Suprapubic skin (tissue), 4 donors: ENCODE measurements around the gene ACE.

Experiments used
- POLR2A ChIP-seq, 2 donors: fragments of 450-650 bp; IDR thresholded peaks; one replicate each; pipeline ENCODE4 v1.6.1; 2017; ENCODE audit warnings: antibody characterized with exemption in 2 of 2, mild to moderate bottlenecking in 2 of 2, moderate library complexity in 2 of 2
- POLR2AphosphoS5 ChIP-seq, 3 donors: sonication (generic); formaldehyde crosslinking; IDR thresholded peaks; one replicate each; pipeline ENCODE4 v1.6.1; 2017; ENCODE audit warnings: antibody characterized with exemption in 3 of 3
- TF ChIP-seq, protein P1 (sequence below), 2 donors: fragments of 200-600 bp in 1 of 2; fragments of 450-650 bp in 1 of 2; sonication (generic) in 1 of 2; IDR thresholded peaks; one replicate each; pipeline ENCODE4 v1.5.1; 2016 to 2019; ENCODE audit warnings: antibody characterized with exemption in 2 of 2, mild to moderate bottlenecking in 1 of 2, moderate library complexity in 1 of 2

DNA sequence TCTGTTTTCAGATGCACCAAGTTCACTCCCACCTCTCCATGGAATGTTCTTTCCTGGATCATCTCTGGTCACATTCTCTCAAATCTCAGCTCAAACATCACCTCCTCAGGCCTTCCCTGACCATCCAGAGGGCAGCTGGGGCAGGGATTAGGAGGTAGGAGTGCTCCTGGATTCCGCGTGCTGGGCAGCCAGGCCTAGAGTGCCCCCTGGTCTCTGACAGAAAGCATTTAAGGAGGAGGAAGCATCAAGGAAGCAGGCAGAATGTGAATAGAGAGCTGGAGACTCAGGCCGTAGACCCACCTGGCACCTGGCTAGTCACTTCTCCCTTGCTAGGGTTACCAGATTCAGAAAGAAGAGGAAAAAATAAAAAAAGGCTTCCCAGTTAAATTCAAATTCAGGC lies 28.2 kb upstream of the ACE start:
- TF ChIP-seq POLR2A (IDR thresholded peaks at IDR 0.05), result no peak
- TF ChIP-seq POLR2AphosphoS5 (IDR thresholded peaks at IDR 0.05), result no peak
- TF ChIP-seq, protein P1, sequence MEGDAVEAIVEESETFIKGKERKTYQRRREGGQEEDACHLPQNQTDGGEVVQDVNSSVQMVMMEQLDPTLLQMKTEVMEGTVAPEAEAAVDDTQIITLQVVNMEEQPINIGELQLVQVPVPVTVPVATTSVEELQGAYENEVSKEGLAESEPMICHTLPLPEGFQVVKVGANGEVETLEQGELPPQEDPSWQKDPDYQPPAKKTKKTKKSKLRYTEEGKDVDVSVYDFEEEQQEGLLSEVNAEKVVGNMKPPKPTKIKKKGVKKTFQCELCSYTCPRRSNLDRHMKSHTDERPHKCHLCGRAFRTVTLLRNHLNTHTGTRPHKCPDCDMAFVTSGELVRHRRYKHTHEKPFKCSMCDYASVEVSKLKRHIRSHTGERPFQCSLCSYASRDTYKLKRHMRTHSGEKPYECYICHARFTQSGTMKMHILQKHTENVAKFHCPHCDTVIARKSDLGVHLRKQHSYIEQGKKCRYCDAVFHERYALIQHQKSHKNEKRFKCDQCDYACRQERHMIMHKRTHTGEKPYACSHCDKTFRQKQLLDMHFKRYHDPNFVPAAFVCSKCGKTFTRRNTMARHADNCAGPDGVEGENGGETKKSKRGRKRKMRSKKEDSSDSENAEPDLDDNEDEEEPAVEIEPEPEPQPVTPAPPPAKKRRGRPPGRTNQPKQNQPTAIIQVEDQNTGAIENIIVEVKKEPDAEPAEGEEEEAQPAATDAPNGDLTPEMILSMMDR (IDR thresholded peaks at IDR 0.05), result no peak
